Sigmoid colon (tissue), 4 donors: ENCODE data around the gene SCN9A.

ENCODE experiments used
- CTCF ChIP-seq, 4 experiments: fragments of 450-650 bp in 3 of 4; fragments of 200-600 bp in 1 of 4; IDR thresholded peaks; one replicate each; pipeline ENCODE4 v1.5.1; 2016 to 2019; ENCODE audit warnings: antibody characterized with exemption in 4 of 4, mild to moderate bottlenecking in 3 of 4, moderate library complexity in 2 of 4
- POLR2AphosphoS5 ChIP-seq, 4 donors: sonication (generic); formaldehyde crosslinking; IDR thresholded peaks; one replicate each; pipeline ENCODE4 v1.6.1; 2017; ENCODE audit warnings: antibody characterized with exemption in 4 of 4

- TF ChIP-seq CTCF (IDR thresholded peaks at IDR 0.05) (no peak), POLR2AphosphoS5 (IDR thresholded peaks at IDR 0.05) (no peak)
Observed at GRCh38 chr2:166413255-166413654, 37.5 kb upstream of the SCN9A start.
